K562 (cell line): ENCODE data around the gene CPLX3. TPM values are rescaled to one million over a fixed set of nuclear protein-coding genes. Genes with fewer than 3 reads are reported as not detected.

Experiments used
- ATAC-seq: fragments of 200-7000 bp; cut with Tn5 transposase; 3 replicates; pipeline ENCODE4 v1.9.1; 2020; ENCODE audit warnings: moderate library complexity
- BruUV-seq: library from RNA; stranded (reverse); fragments of 400-500 nt; replicated peaks from 2 replicates; lab custom pipeline; 2021; lab: Mats Ljungman, UMichigan
- CTCF ChIA-PET: fragments of 300-600 bp; formaldehyde crosslinking; extraction: SDS; loops from one replicate; lab custom pipeline; 2021; ENCODE audit warnings: low intra/inter-chr PET ratio; lab: Yijun Ruan, JAX
- POLR2A ChIA-PET: fragments of 300-600, 350-650 bp; sonication (Branson Sonifier 250); formaldehyde crosslinking; extraction: SDS; loops from one replicate; lab custom pipeline; 2021; ENCODE audit warnings: antibody characterized with exemption, inconsistent platforms; lab: Yijun Ruan, JAX
- DNase-seq, 4 experiments: peaks; one replicate each; pipeline versions ENCODE4 v3.0.0 to v3.0.0-alpha.2; 2011 to 2018; ENCODE audit warnings: low spot score in 3 of 4, mixed read lengths in 3 of 4; ENCODE audit errors: extremely low read depth in 1 of 4
- FAIRE-seq: peaks from 2 replicates; lab custom pipeline; 2011; peaks lifted over from hg19 to GRCh38; lab: Jason Lieb, UNC
- H2AFZ ChIP-seq: 2 replicates; pipeline ENCODE4 v1.6.0; 2011; ENCODE audit warnings: low read depth, low read length, control low read depth, inconsistent platforms
- H3K27ac ChIP-seq: fragments of 200-600 bp; 3 replicates; pipeline ENCODE4 v1.8.0; 2011; ENCODE audit warnings: low read depth, mild to moderate bottlenecking, control low read depth, inconsistent platforms, low read length, moderate library complexity, mixed read lengths; ENCODE audit errors: extremely low read depth
- H3K27me3 ChIP-seq, 2 experiments: fragments of 300-600 bp in 1 of 2; 2 replicates in 1 of 2; 3 replicates in 1 of 2; pipeline versions ENCODE4 v1.6.0 to v1.8.0; 2011; ENCODE audit warnings: inconsistent platforms in 2 of 2, low read length in 2 of 2, mild to moderate bottlenecking in 1 of 2, mixed read lengths in 1 of 2, moderate library complexity in 1 of 2; ENCODE audit not compliant: control insufficient read depth in 2 of 2, insufficient read depth in 2 of 2
- H3K36me3 ChIP-seq: fragments of 300-600 bp; 3 replicates; pipeline ENCODE4 v1.8.0; 2011; ENCODE audit warnings: mild to moderate bottlenecking, low read length, inconsistent platforms; ENCODE audit not compliant: control insufficient read depth, insufficient read depth
- H3K4me1 ChIP-seq, 2 experiments: fragments of 200-600 bp in 1 of 2; replicated peaks in 1 of 2; 2 replicates in 1 of 2; 3 replicates in 1 of 2; pipeline versions ENCODE4 v1.5.1 to v1.8.0; 2011; ENCODE audit warnings: inconsistent platforms in 2 of 2, low read length in 2 of 2, mild to moderate bottlenecking in 1 of 2, mixed read lengths in 1 of 2, moderate library complexity in 1 of 2; ENCODE audit not compliant: control insufficient read depth in 2 of 2, insufficient read depth in 2 of 2
- H3K4me2 ChIP-seq: 2 replicates; pipeline ENCODE4 v1.6.1; 2011; ENCODE audit warnings: low read length, control low read depth, inconsistent platforms, mixed read lengths; ENCODE audit not compliant: insufficient read depth
- H3K4me3 ChIP-seq: fragments of 200-600 bp; sonication (generic), shearing (Covaris generic); 2 replicates; pipeline ENCODE4 v1.5.1; 2016; ENCODE audit warnings: control low read depth, inconsistent platforms
- H3K79me2 ChIP-seq: fragments of 200-600 bp; 3 replicates; pipeline ENCODE4 v1.8.0; 2011; ENCODE audit warnings: low read length, inconsistent platforms; ENCODE audit not compliant: control insufficient read depth, insufficient read depth
- H3K9ac ChIP-seq, 2 experiments: 2 replicates each; pipeline versions ENCODE4 v1.6.0 to v1.6.1; 2011; ENCODE audit warnings: low read depth in 2 of 2, low read length in 2 of 2, control low read depth in 1 of 2, inconsistent platforms in 1 of 2, mild to moderate bottlenecking in 1 of 2, mixed read lengths in 1 of 2; ENCODE audit not compliant: insufficient read depth in 1 of 2
- H3K9me1 ChIP-seq: one replicate; pipeline ENCODE4 v1.6.0; 2011; ENCODE audit warnings: inconsistent platforms, mild to moderate bottlenecking, low read length, moderate library complexity; ENCODE audit not compliant: control insufficient read depth, insufficient read depth
- H3K9me3 ChIP-seq: replicated peaks from 2 replicates; pipeline ENCODE4 v1.5.1; 2011; ENCODE audit warnings: low read depth, low read length, inconsistent platforms; ENCODE audit not compliant: control insufficient read depth, insufficient read depth
- H4K20me1 ChIP-seq: replicated peaks from 2 replicates; pipeline ENCODE4 v1.6.1; 2011; ENCODE audit warnings: low read length, inconsistent platforms, mixed read lengths; ENCODE audit not compliant: control insufficient read depth, insufficient read depth
- CAMTA2 ChIP-seq: fragments of 250-450 bp; sonication (Bioruptor Pico); conservative IDR thresholded peaks from 2 replicates; pipeline ENCODE4 v1.5.1; 2022
- HBP1 ChIP-seq: fragments of 450-650 bp; formaldehyde crosslinking; IDR thresholded peaks from 2 replicates; pipeline ENCODE4 v1.4.0; 2022; ENCODE audit warnings: missing genetic modification characterization
- HLTF ChIP-seq: fragments of 450-650 bp; IDR thresholded peaks from 2 replicates; pipeline ENCODE4 v1.6.1; 2016
- NFIC ChIP-seq: fragments of 450-650 bp; IDR thresholded peaks from 2 replicates; pipeline ENCODE4 v1.6.1; 2017; ENCODE audit warnings: mild to moderate bottlenecking, inconsistent platforms
- PYGO2 ChIP-seq: fragments of 450-650 bp; IDR thresholded peaks from 2 replicates; pipeline ENCODE4 v1.6.1; 2016; ENCODE audit warnings: mild to moderate bottlenecking, missing genetic modification characterization, moderate library complexity, missing compliant biosample characterization
- TAF9B ChIP-seq: fragments of 450-650 bp; IDR thresholded peaks from 2 replicates; pipeline ENCODE4 v1.6.1; 2018; ENCODE audit warnings: mild to moderate bottlenecking; ENCODE audit not compliant: partially characterized antibody
- XRCC5 ChIP-seq: fragments of 200-400 bp; formaldehyde crosslinking; IDR thresholded peaks from 2 replicates; pipeline ENCODE4 v1.6.1; 2017; ENCODE audit warnings: low read depth, mild to moderate bottlenecking, low read length
- ZFX ChIP-seq: sonication (generic); formaldehyde crosslinking; IDR thresholded peaks from 2 replicates; pipeline ENCODE4 v1.8.0; 2022; ENCODE audit warnings: mild to moderate bottlenecking, missing genetic modification reagents, moderate library complexity
- ZNF24 ChIP-seq: fragments of 450-650 bp; IDR thresholded peaks from 2 replicates; pipeline ENCODE4 v1.6.1; 2016
- ZNF512 ChIP-seq: IDR thresholded peaks from 2 replicates; pipeline ENCODE4 v1.6.1; 2016; ENCODE audit warnings: missing genetic modification characterization, missing compliant biosample characterization
- WGBS: fragments of 100-300 bp; shearing (Covaris generic); methylation state at CpG from one replicate; pipeline ENCODE4 v1.1.6; 2016; ENCODE audit warnings: low coverage, mixed read lengths; ENCODE audit not compliant: insufficient coverage; ENCODE audit errors: missing lambda C conversion rate; 5-methylcytosine and 5-hydroxymethylcytosine counted together
- in situ Hi-C: fragments of 300-500 bp; cut with MboI; formaldehyde crosslinking; loops from 4 replicates; pipeline ENCODE4 v1.15.0; 2018; ENCODE audit warnings: inconsistent platforms, mixed read lengths
- intact Hi-C: fragments of 100-400 bp; cut with micrococcal nuclease; formaldehyde crosslinking; loops from 2 replicates; pipeline ENCODE4 v1.14.2; 2022
- polyA plus RNA-seq, 8 experiments: library from polyadenylated mRNA; depleted of rRNA in 4 of 8; stranded (reverse) in 5 of 8; unstranded in 3 of 8; fragments of >200 nt; fragmentation: Nextera tagmentation in 2 of 8; fragmentation: Illumina TruSeq in 1 of 8; extraction: Ambion mirVana in 2 of 8; extraction: Trizol in 1 of 8; gene quantifications; 2 replicates each; pipeline versions ENCODE4 v1.2.1 to v1.2.3, GENCODE V29; 2011 to 2014; ENCODE audit warnings: inconsistent platforms in 1 of 8, missing spikeins in 1 of 8
- total RNA-seq, 7 experiments: library from RNA; depleted of rRNA in 6 of 7; stranded (reverse); fragments of >200 nt in 6 of 7; fragmentation: Illumina TruSeq in 2 of 7; extraction: Trizol in 2 of 7; gene quantifications; 2 replicates each; pipeline versions ENCODE4 v1.2.1 to v1.2.3, GENCODE V29; 2011 to 2021; ENCODE audit warnings: low replicate concordance in 1 of 7
- TF ChIP-seq, protein P1 (sequence below): fragments of 450-650 bp; IDR thresholded peaks from 2 replicates; pipeline ENCODE4 v1.6.1; 2016; ENCODE audit warnings: low read depth

Gene CPLX3
- total and polyA plus RNA-seq, 9 of the 15 experiments (the other 6 are each of a cell fraction or from before 2014, with no cell fraction given), result not detected

DNA sequence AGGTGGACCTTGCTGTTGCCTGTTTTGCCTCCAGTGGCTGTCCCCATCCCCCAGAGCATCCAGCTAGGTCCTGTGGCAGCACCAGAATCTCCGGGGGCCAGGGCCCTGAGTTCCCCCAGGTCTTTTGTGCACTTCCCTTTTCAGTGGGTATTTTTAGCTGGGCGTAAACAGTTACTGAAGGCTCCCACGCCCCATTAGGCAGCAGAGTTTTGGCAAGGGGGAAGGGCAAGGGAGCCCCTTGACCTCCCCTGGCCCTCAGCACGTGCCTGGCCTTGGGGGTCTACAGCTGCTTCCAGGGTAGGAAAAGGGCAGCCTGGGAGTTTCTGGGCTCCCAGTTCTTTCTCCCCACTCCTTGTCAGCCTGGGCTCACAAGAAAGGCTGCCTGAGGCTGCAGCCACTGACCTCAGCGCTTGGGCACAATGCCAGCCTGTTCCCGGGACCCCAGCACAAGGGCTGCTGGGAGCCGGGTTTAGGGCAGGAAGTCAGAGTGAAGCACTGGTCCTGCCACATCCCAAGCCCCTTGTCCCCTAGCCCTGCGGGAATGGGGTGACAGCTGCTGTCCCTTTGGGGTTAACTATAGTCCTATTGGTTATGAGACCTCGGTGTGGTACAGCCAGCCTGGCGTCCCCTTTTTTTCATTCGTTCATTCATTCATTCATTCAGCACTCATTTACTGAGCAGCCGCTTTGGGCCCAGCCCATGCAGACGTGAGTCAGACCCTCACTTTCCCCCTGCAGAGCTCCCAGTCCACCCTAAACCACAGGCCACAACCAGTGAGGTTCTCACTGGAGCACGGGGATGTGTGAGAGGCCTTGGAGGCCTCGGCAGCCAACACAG lies 36.1 kb upstream of the CPLX3 start:
- Histone ChIP-seq H2AFZ (no peak overlapping the region), H3K9me3 (no peaks in the 10 kb centered on the region), H3K9me1 (no peaks in the 10 kb centered on the region), H3K9ac (peak overlapping the region in 1 of 2 experiments; percentile 83; a peak in 2 of 4 replicates), H3K4me2 (no peak overlapping the region), H4K20me1 (peaks cover 37% of the 10 kb centered on the region), H3K36me3 (peaks cover 74% of the 10 kb centered on the region; the same call in 2 of the 3 replicates), H3K27me3 (no peaks in the 10 kb centered on the region), H3K27ac (no peak overlapping the region), H3K79me2 (peaks cover 77% of the 10 kb centered on the region), H3K4me3 (no peak overlapping the region), H3K4me1 (peaks cover 27 to 51% of the 10 kb centered on the region in 2 experiments)
- intact Hi-C loops (no loop called here), in situ Hi-C loops (no loop called here)
- ChIA-PET POLR2A (interaction anchor here (0.6 to 0.7 kb wide), 4 partner anchors 12 to 280 kb away, joined by 3 to 4 read pairs (median 3); no protein-coding TSS in a partner anchor), CTCF (no interaction called here)
- 58% methylated on average over 15 of the region's 15 CpGs for WGBS
- BruUV-seq, result no TSS peak
- FAIRE-seq (no peak), ATAC-seq (no peak), DNase-seq (no peak)
- TF ChIP-seq HBP1 (CRISPR knock-in tag) (no peak), XRCC5 (no peak), CAMTA2 (CRISPR knock-in tag) (no peak), HLTF (no peak), ZFX (CRISPR knock-in tag) (peak; percentile 50; the same call in 1 of the 2 replicates), ZNF24 (peak; percentile 80; the same call in 1 of the 2 replicates), TAF9B (no peak), PYGO2 (tag) (no peak), NFIC (peak; percentile 47), ZNF512 (tag) (no peak)
- TF ChIP-seq, protein P1, sequence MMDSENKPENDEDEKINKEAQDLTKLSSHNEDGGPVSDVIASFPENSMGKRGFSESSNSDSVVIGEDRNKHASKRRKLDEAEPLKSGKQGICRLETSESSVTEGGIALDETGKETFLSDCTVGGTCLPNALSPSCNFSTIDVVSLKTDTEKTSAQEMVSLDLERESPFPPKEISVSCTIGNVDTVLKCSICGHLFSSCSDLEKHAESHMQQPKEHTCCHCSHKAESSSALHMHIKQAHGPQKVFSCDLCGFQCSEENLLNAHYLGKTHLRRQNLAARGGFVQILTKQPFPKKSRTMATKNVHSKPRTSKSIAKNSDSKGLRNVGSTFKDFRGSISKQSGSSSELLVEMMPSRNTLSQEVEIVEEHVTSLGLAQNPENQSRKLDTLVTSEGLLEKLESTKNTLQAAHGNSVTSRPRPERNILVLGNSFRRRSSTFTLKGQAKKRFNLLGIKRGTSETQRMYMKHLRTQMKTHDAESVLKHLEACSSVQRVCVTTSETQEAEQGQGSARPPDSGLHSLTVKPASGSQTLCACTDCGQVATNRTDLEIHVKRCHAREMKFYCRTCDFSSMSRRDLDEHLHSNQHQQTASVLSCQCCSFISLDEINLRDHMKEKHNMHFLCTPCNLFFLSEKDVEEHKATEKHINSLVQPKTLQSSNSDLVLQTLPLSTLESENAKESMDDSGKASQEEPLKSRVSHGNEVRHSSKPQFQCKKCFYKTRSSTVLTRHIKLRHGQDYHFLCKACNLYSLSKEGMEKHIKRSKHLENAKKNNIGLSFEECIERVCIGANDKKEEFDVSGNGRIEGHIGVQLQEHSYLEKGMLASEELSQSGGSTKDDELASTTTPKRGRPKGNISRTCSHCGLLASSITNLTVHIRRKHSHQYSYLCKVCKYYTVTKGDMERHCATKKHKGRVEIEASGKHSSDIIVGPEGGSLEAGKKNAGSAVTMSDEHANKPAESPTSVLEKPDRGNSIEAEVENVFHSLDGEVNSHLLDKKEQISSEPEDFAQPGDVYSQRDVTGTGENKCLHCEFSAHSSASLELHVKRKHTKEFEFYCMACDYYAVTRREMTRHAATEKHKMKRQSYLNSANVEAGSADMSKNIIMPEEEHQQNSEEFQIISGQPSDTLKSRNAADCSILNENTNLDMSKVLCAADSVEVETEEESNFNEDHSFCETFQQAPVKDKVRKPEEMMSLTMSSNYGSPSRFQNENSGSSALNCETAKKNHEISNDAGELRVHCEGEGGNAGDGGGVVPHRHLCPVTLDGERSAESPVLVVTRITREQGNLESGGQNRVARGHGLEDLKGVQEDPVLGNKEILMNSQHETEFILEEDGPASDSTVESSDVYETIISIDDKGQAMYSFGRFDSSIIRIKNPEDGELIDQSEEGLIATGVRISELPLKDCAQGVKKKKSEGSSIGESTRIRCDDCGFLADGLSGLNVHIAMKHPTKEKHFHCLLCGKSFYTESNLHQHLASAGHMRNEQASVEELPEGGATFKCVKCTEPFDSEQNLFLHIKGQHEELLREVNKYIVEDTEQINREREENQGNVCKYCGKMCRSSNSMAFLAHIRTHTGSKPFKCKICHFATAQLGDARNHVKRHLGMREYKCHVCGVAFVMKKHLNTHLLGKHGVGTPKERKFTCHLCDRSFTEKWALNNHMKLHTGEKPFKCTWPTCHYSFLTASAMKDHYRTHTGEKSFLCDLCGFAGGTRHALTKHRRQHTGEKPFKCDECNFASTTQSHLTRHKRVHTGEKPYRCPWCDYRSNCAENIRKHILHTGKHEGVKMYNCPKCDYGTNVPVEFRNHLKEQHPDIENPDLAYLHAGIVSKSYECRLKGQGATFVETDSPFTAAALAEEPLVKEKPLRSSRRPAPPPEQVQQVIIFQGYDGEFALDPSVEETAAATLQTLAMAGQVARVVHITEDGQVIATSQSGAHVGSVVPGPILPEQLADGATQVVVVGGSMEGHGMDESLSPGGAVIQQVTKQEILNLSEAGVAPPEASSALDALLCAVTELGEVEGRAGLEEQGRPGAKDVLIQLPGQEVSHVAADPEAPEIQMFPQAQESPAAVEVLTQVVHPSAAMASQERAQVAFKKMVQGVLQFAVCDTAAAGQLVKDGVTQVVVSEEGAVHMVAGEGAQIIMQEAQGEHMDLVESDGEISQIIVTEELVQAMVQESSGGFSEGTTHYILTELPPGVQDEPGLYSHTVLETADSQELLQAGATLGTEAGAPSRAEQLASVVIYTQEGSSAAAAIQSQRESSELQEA, result no peak
